Osteoblast (primary cell): ENCODE data around the gene GATC. TPM values are rescaled to one million over a fixed set of nuclear protein-coding genes. Genes with fewer than 3 reads are reported as not detected.

Source experiments
- DNase-seq: peaks from one replicate; pipeline ENCODE4 v3.0.0; 2011; ENCODE audit warnings: low spot score, mixed read lengths; ENCODE audit not compliant: insufficient read length; ENCODE audit errors: missing footprints
- H2AFZ ChIP-seq: 2 replicates; pipeline ENCODE4 v1.6.0; 2011; ENCODE audit warnings: mild to moderate bottlenecking, low read length
- H3K27ac ChIP-seq: 2 replicates; pipeline ENCODE4 v1.5.1; 2011; ENCODE audit warnings: mild to moderate bottlenecking, low read depth, low read length, moderate library complexity
- H3K27me3 ChIP-seq: 2 replicates; pipeline ENCODE4 v1.6.0; 2012; ENCODE audit warnings: mild to moderate bottlenecking, control low read depth, inconsistent platforms, low read length, moderate library complexity; ENCODE audit not compliant: insufficient read depth
- H3K36me3 ChIP-seq: 2 replicates; pipeline ENCODE4 v1.5.1; 2011; ENCODE audit warnings: mild to moderate bottlenecking, low read length, control low read depth, moderate library complexity; ENCODE audit not compliant: insufficient read depth
- H3K4me1 ChIP-seq: 2 replicates; pipeline ENCODE4 v1.5.1; 2011; ENCODE audit warnings: mild to moderate bottlenecking, low read length, control low read depth, moderate library complexity; ENCODE audit not compliant: insufficient read depth
- H3K4me2 ChIP-seq: 2 replicates; pipeline ENCODE4 v1.6.0; 2011; ENCODE audit warnings: mild to moderate bottlenecking, low read length; ENCODE audit not compliant: insufficient read depth
- H3K4me3 ChIP-seq: fragments of 200-600 bp; sonication (generic); 3 replicates; pipeline ENCODE4 v1.5.1; 2012; ENCODE audit warnings: mild to moderate bottlenecking, low read length, inconsistent platforms; ENCODE audit not compliant: insufficient read depth
- H3K79me2 ChIP-seq: 2 replicates; pipeline ENCODE4 v1.6.0; 2012; ENCODE audit warnings: mild to moderate bottlenecking, low read length, control low read depth, inconsistent platforms; ENCODE audit not compliant: insufficient read depth
- H3K9me3 ChIP-seq: 2 replicates; pipeline ENCODE4 v1.5.1; 2011; ENCODE audit warnings: low read depth, low read length, control low read depth
- H4K20me1 ChIP-seq: 2 replicates; pipeline ENCODE4 v1.6.0; 2012; ENCODE audit warnings: mild to moderate bottlenecking, low read length, control low read depth; ENCODE audit not compliant: insufficient read depth
- total RNA-seq: library from RNA; depleted of rRNA; stranded (reverse); fragments of >200 nt; gene quantifications from 2 replicates; pipeline ENCODE4 v1.2.3, GENCODE V29; 2012
- TF ChIP-seq, protein P1 (sequence below): IDR thresholded peaks from 2 replicates; pipeline ENCODE4 v1.5.1; 2011; ENCODE audit warnings: mild to moderate bottlenecking, low read depth, low read length, moderate library complexity; ENCODE audit errors: extremely low read depth

Gene GATC
- total RNA-seq, 1 donor = 14.5 TPM

GRCh38 chr12:120422892-120423456, 23.3 kb upstream of the GATC start:
- Histone ChIP-seq H3K27me3 (no peaks in the 10 kb centered on the region), H3K9me3 (no peaks in the 10 kb centered on the region), H3K4me1 (no peaks in the 10 kb centered on the region), H2AFZ (no peak overlapping the region), H3K4me3 (no peak overlapping the region), H3K27ac (no peak overlapping the region), H3K36me3 (no peaks in the 10 kb centered on the region), H3K79me2 (no peaks in the 10 kb centered on the region), H3K4me2 (no peak overlapping the region), H4K20me1 (no peaks in the 10 kb centered on the region)
- TF ChIP-seq, protein P1, sequence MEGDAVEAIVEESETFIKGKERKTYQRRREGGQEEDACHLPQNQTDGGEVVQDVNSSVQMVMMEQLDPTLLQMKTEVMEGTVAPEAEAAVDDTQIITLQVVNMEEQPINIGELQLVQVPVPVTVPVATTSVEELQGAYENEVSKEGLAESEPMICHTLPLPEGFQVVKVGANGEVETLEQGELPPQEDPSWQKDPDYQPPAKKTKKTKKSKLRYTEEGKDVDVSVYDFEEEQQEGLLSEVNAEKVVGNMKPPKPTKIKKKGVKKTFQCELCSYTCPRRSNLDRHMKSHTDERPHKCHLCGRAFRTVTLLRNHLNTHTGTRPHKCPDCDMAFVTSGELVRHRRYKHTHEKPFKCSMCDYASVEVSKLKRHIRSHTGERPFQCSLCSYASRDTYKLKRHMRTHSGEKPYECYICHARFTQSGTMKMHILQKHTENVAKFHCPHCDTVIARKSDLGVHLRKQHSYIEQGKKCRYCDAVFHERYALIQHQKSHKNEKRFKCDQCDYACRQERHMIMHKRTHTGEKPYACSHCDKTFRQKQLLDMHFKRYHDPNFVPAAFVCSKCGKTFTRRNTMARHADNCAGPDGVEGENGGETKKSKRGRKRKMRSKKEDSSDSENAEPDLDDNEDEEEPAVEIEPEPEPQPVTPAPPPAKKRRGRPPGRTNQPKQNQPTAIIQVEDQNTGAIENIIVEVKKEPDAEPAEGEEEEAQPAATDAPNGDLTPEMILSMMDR = no peak
- no peak for DNase-seq

DNA sequence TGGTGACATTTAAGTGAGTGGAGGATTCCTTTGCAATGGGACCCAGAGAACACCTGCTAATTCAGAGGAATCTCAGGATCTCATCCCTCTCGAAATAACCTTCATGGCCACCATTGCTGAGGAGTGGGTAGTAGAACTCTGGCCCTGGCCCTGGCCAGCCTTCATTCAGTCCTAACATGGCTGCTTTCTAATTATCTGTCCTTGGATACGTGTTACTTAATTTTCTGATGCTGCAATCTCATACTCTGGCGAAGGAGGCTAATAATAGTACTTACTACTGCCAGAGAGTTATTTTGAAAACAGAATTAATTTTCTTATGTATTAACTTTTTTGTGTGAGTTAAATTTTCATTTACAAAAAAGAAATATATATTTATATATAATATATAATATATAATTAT, 20.4 kb upstream of the GATC start:
- Histone ChIP-seq H3K36me3 (no peaks in the 10 kb centered on the region), H3K27ac (no peak overlapping the region), H3K9me3 (no peaks in the 10 kb centered on the region), H3K4me3 (no peak overlapping the region), H3K4me1 (no peaks in the 10 kb centered on the region), H3K79me2 (no peaks in the 10 kb centered on the region), H2AFZ (no peak overlapping the region), H4K20me1 (no peaks in the 10 kb centered on the region), H3K4me2 (no peak overlapping the region), H3K27me3 (no peaks in the 10 kb centered on the region)
- no peak for DNase-seq
- TF ChIP-seq, protein P1 = no peak

DNA sequence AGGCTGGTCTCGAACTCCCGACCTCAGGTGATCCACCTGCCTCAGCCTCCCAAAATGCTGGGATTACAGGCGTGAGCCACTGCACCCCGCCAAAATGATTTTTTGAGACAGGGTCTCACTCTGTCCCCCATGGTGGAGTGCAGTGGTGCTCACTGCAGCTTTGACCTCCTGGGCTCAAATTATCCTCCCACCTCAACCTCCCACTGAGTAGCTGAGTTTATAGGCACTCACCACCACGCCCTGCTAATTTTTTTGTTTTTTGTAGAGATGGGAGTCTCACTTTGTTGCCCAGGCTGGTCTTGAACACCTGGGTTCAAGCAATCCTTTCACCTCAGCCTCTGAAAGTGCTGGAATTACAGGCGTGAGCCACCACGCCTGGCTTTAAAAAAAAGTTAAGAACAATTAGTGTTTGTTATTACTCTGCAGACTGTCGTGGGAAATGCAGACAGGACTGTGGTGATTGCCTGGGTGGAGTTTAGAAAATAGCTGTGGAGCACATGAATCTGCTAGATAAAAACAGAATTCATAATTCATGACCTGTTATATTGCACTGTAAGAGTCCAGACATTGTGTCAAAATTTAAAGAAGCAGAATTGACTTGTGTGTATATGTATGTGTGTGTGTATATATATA, 17.5 kb upstream of the GATC start:
- Histone ChIP-seq H2AFZ (no peak overlapping the region), H3K27me3 (no peaks in the 10 kb centered on the region), H3K27ac (no peak overlapping the region), H3K36me3 (no peaks in the 10 kb centered on the region), H3K4me1 (no peaks in the 10 kb centered on the region), H3K9me3 (no peaks in the 10 kb centered on the region), H3K79me2 (no peaks in the 10 kb centered on the region), H4K20me1 (no peaks in the 10 kb centered on the region), H3K4me2 (no peak overlapping the region), H3K4me3 (no peak overlapping the region)
- no peak for DNase-seq
- TF ChIP-seq, protein P1 = no peak

DNA sequence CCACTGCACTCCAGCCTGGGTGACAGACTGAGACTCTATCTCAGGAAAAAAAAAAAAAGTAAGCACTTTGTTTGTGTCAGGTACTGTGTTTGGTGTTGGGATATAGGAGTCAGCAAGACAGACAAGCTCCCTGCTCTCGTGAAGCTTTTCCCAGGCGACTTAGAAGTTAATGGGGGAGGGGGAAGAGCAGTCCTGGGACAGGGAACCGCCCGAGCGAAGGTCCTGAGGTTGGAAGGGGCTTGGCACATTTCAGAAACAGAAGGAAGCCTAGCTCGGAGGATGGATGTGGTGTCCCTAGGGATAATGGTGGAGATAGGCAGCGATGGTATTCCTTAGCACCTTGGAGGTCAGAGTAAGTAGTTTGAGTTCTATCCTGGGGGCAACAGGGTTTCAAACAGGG, 16.9 kb upstream of the GATC start:
- TF ChIP-seq, protein P1 = no peak
- H3K4me1 ChIP-seq = no peaks in the 10 kb centered on the region
- no peaks in the 10 kb centered on the region for H3K36me3 ChIP-seq
- DNase-seq = no peak
- H3K9me3 ChIP-seq = no peaks in the 10 kb centered on the region
- H3K4me2 ChIP-seq = no peak overlapping the region
- no peaks in the 10 kb centered on the region for H3K27me3 ChIP-seq
- H3K4me3 ChIP-seq = no peak overlapping the region
- H3K79me2 ChIP-seq = no peaks in the 10 kb centered on the region
- no peak overlapping the region for H2AFZ ChIP-seq
- H4K20me1 ChIP-seq = no peaks in the 10 kb centered on the region
- no peak overlapping the region for H3K27ac ChIP-seq
